Umbilical cord (tissue), 2 donors: ENCODE measurements around the gene ERCC4. TPM values are rescaled to one million over a fixed set of nuclear protein-coding genes. Genes with fewer than 3 reads are reported as not detected.
A peak's percentile ranks its signal among the peaks of the same experiment; 100 is the strongest.

Experiments
- DNase-seq: peaks from one replicate; pipeline ENCODE4 v3.0.0-alpha.2; 2015; ENCODE audit warnings: low spot score
- total RNA-seq: library from RNA; depleted of rRNA; stranded (reverse); fragments of >200 nt; gene quantifications from one replicate; pipeline ENCODE4 v1.2.3, GENCODE V29; 2014; ENCODE audit warnings: low replicate concordance; ENCODE audit not compliant: insufficient read depth

Gene ERCC4
- total RNA-seq, 1 donor from 2014 or later: 18.1 TPM

DNA sequence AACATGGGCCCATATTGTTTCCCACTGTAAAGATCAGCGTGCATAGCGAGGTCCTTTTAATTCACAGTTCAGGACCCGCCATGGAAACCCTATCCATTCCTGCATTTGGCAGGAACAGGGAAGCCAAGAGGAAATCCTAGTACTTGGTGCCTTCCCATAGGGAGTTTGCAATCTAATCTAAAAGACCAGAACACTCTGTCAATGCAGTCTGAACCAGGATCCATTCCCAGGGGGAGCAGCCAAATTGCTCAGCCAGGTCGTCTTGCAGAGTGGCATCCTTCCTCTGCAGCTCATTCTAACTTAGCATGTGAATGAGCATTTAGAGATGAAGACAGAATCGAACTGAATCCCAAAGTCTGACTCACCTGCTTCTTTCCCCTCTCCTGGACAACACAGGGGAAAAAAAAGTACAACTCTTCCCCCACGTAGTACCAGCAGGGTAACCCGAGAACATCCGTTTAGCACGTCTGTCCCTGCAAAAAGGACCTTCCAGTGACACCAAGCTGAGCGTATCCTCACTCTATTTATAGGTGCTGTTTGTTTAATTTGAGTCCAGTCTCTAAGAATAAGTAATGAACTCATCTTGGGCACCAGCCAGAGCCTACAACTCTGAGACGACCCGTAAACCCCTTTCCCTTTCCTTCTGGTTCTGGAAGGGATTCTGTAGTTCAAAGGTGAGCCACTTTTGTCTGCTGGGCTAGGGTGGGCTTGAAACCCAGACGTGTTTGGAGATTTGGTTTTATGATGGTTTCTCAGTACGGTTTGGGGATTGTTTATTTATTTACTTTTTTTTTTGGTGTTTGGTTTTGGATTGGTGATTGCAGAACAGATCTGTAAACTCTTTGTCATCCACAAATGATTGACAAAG, 74.5 kb downstream of the ERCC4 start:
- DNase-seq: no peak

DNA sequence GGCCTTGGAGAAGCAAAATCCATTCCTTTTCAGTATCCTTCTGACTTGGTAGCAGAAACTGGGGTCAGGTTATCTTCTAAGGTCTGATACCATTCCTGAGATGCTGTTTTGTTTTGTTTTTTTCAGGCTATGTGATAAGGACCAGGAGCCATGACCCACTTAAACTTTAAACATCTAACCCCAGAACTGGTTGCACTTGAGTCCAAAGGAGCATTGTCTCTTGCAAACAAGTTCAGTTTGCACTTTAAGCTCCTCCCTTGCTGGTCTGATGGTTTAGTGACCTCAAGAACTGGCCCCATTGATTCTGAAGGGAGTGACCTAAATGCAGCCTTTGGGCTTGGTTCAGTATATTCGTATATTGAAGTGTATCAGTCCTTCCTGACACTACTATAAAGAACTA, 75.2 kb downstream of the ERCC4 start:
- no peak for DNase-seq

DNA sequence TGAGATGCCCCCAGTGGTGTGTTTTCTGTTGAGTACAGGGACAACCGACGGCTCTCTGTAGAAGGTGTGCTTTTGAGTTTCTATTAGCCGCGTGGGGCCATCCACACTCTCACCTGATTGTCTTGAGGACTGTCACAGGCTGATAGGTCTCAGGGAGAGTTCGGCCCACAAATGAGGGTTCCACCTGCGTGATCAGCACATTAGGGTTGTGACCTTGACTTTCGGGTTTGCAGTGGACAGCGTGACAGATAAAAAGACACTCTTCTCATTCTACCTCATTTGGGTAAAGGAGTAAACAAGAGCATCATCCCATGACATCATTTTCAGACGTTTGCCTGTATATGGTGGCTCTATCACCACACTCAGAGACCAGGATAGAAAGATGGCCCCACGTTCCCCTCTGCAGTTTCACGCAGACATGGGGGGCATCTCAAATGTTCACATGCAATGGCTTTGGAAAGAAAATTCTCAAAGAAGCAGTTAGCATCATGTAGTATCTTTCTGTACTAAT, 76.9 kb downstream of the ERCC4 start:
- no peak for DNase-seq

DNA sequence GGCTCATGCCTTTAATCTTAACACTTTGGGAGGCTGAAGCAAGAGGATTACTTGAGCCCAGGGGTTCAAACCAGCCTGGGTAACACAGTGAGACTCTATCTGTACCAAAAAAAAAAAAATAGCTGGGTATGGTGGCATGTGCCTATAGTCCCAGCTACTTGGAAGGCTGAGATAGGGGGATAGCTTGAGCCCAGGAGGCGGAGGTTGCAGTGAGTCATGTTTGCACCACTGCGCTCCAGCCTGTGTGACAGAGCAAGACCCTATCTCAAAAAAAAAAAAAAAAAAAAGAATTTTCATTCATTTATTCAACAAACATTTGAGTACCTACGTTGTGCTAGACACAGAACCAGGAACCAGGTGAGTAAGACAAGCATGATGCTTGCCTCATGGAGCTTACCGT, 77.6 kb downstream of the ERCC4 start:
- DNase-seq: no peak

DNA sequence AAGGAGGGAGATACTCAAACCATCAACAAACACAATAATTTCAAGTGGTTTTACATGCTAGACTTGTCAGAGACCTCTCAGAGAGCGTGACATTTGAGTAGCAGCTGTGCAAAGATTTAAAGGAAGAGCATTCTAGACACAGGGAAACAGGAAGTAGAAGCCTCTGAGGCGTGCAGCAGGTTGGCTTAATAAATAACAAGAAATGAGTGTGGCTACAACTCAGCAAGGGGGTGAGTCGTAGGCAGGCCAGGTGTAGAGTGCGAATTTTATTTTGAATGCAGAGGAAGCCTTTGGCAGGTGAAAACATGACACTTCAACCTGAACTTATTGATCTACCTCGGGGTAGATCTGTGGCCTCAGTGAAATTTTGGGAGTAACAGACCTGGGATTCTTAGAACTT, 78.0 kb downstream of the ERCC4 start:
- DNase-seq: no peak

DNA sequence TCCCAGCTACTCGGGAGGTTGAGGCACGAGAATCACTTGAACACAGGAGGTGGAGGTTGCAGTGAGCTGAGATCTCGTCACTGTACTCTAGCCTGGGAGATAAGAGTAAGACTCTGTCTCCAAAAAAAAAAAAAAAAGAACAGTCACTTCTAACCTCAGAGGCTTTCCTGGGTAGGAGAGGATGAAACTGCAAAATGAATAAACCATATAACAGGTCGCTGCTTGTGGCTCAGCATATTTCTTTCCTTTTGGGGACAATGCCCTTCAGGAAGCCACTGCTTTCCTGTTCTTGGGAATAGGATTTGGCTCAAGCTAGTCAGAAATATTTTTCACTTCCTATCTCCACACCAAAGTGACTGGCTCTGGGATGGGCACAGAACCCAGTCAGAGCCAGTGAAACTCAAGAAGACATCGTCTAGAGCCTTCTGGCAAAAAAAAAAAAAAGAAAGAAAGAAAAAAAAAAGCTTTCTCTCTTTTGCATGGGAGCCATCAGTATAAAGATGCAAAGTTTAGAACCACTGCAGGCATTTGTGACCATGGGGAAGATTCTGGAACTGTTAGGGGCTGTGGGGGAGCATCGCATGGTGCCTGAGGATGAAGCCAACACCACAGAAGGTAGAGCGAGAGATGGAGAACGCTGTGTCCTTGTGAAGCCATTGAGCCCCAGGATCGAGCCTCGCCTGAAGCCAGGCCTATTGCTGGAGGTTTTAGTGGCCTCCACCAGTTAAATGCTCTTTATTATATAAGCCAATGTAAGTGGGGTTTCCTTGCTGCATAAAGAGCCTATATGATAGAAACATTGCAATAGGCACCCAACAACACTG, 79.3 kb downstream of the ERCC4 start:
- DNase-seq: no peak

DNA sequence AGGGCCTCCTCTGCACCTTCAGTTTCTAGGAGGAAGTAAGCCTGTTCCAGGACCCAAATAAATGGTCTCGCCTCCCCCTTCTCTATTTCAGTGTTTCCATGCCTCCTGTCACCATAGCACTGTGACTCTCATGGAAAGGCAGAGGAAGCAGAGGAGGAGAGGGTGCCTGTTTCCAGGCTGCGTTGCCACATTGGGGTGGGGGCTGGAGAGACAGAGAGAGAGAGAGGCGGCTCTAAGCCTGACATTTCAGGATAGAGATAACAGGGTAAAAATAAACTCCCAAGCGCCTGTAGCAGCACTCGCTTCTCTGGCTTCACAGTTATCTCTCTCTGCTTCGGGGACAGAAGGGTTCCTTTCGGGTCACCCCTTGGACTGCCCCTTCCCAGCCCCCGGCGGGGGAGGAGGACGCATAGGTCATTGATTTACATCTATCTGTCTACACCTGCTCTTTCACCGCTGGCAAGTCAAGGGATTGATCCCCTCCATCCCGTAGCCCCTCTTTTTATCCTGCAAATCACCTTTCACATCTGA, 80.0 kb downstream of the ERCC4 start:
- DNase-seq: peak; percentile 62

DNA sequence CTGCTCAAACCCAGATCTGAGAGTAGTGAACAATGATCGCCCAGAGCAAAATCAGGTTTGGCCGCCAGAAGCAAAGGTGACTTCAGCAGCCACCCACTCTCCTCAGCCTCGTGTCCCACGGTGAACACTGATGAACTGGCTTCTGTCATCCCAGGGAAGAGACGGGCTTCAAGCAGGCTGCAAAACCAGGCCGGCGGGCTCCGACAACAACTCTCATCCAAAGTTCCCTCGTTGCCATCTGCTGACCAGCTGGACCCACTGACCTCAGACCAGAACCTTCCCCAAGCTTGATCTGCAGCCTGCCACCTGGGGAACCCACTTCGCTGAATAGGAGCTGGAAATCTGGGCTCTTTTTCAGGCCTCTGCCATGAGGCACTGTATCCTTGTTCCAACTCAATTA, 81.6 kb downstream of the ERCC4 start:
- DNase-seq: no peak

Other genes with a start within 250 kb of the ERCC4 start
- gene MRTFB, start 151.2 kb downstream of the ERCC4 start, total RNA-seq: 31.8 TPM